BLaER1 (cell line): ENCODE measurements around the gene PGRMC1.
A peak's percentile ranks its signal among the peaks of the same experiment; 100 is the strongest.

ENCODE experiments used
- H3K27ac ChIP-seq: shearing (Covaris generic); formaldehyde crosslinking; 2 replicates; pipeline ENCODE4 v1.8.1; 2022
- H3K27me3 ChIP-seq: shearing (Covaris generic); formaldehyde crosslinking; 2 replicates; pipeline ENCODE4 v1.8.1; 2022
- H3K36me3 ChIP-seq: shearing (Covaris generic); formaldehyde crosslinking; 2 replicates; pipeline ENCODE4 v1.8.1; 2022
- H3K4me1 ChIP-seq: shearing (Covaris generic); formaldehyde crosslinking; 2 replicates; pipeline ENCODE4 v1.8.1; 2022
- H3K4me2 ChIP-seq: shearing (Covaris generic); formaldehyde crosslinking; 2 replicates; pipeline ENCODE4 v1.8.1; 2022
- H3K4me3 ChIP-seq: shearing (Covaris generic); formaldehyde crosslinking; 2 replicates; pipeline ENCODE4 v1.8.1; 2022
- H3K9ac ChIP-seq: shearing (Covaris generic); formaldehyde crosslinking; 2 replicates; pipeline ENCODE4 v1.8.1; 2022
- H3K9me3 ChIP-seq: shearing (Covaris generic); formaldehyde crosslinking; 2 replicates; pipeline ENCODE4 v1.8.1; 2022
- H4K20me1 ChIP-seq: shearing (Covaris generic); formaldehyde crosslinking; 2 replicates; pipeline ENCODE4 v1.8.1; 2022
- Cebpa-rat ChIP-seq: shearing (Covaris generic); IDR thresholded peaks from 2 replicates; pipeline ENCODE4 v1.8.1; 2022

The PGRMC1 gene

DNA sequence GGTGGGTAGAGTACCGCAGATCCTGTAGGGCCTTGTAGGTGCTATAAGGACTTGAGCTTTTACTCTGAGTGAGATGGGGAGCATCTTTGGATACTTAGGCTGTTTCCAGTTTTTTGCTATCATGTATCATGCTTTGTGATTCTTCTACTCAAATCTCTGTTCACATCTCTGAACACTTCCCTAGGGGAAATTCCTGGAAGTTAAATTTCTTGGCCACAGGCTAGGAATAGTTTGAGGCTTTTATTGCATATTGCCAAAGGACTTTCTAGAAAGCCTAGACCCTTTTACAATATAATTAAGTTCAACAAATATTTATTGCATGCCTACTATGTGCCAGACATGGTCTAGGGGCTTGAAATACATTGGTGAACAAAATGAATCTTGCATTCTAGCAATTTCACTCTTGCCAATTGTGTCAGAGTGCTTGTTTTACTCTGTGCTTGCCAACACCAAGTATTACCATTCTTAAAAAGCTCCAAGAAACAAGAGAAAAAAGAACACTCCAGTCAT, 4.1 kb upstream of the PGRMC1 start:
- Histone ChIP-seq H3K4me2 (no peak overlapping the region), H3K4me3 (no peak overlapping the region), H4K20me1 (no peaks in the 10 kb centered on the region), H3K9me3 (peaks cover 9% of the 10 kb centered on the region; the same call in 1 of the 2 replicates), H3K4me1 (0 out of 2 replicates have a peak, but pooled peaks cover 3% of the 10 kb centered on the region), H3K9ac (no peak overlapping the region), H3K27me3 (no peaks in the 10 kb centered on the region), H3K36me3 (no peaks in the 10 kb centered on the region), H3K27ac (no peak overlapping the region)
- TF ChIP-seq Cebpa-rat = no peak

DNA sequence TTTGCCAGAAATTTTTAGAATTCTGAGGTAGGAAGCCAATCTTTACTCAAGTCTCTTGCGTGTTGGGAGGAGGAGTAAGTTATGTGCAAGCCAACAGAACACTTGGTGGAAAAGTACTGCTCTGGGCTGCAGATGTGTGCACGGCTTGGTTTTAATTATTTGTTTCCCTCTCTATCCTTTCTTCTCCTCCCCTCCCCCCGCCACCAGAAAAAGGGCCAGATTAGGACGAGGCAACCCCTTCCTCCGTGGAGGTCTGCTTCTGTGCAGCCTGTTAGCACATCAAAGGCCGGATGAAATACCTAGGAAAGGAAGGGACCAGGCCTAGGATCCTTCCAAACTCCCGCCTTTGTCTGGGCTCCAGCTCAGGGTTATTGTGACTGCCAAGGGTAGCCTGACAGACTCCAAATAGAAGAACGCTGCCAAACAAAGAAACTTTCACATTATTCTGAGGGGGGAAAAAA, 1.0 kb upstream of the PGRMC1 start:
- Histone ChIP-seq H3K4me2 (no peak overlapping the region), H3K9ac (no peak overlapping the region), H3K36me3 (0 out of 2 replicates have a peak, but pooled peaks cover under 1% of the 10 kb centered on the region)

DNA sequence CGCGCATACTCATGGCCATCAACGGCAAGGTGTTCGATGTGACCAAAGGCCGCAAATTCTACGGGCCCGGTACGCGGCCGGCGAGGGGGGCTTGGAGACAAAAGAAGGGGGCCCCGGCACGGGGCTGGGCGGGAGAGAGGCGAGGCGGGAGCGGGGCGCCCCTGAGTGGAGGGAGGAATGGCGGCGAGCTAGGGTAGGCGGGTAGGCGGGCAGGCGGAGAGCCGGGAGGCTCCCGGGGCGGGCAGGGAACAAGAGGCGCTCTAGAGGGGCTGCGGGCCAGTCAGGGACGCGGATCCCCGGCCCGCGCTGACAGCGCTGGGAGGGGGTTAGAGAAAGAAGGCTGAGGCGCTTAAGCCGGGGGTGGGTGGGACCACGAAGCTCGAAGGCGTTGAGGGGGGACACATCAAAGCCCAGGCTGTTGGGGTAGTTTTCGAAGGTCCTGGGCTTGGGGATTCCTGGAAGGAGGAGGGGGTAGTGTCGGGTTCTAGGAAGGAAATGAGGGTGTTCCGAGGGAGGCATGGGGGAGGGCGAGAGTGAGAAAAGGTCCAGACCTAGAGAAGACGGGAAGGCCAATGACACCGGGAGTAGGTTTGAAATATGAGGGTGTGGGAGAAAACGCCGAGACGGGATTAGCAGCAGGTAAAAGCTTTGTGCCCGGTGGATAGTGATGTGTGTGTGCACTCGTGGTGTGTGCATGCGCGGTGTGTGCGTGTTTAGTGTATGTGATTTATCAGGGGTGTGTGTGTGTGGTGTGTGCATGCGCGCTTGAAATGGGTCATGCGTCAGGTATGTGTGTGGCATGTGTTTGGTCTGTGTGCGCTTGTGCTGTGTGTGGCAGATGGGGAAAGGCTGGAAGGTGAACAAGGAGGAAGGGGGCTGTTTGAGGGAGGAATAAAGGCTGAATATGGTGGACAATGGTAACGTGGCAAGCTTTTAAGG, 807 bp downstream of the PGRMC1 start:
- H3K27me3 ChIP-seq = no peaks in the 10 kb centered on the region
- H3K27ac ChIP-seq = peak overlapping the region; percentile 81
- H3K4me1 ChIP-seq = peaks cover 16% of the 10 kb centered on the region
- peaks cover 9% of the 10 kb centered on the region; the same call in 1 of the 2 replicates for H3K9me3 ChIP-seq
- H3K36me3 ChIP-seq = 0 out of 2 replicates have a peak, but pooled peaks cover 14% of the 10 kb centered on the region
- peaks cover 15% of the 10 kb centered on the region for H4K20me1 ChIP-seq
- peak overlapping the region; percentile 85 for H3K4me2 ChIP-seq
- TF ChIP-seq Cebpa-rat = no peak
- H3K9ac ChIP-seq = peak overlapping the region; percentile 85
- H3K4me3 ChIP-seq = peak overlapping the region; percentile 80

More for the DNA sequence above, 1.0 kb upstream of the PGRMC1 start:
- Histone ChIP-seq H3K4me3 (no peak overlapping the region), H3K9me3 (peaks cover 9% of the 10 kb centered on the region; the same call in 1 of the 2 replicates), H3K4me1 (peaks cover 16% of the 10 kb centered on the region), H3K27me3 (no peaks in the 10 kb centered on the region), H4K20me1 (peaks cover 15% of the 10 kb centered on the region), H3K27ac (no peak overlapping the region)
- no peak for TF ChIP-seq Cebpa-rat

DNA sequence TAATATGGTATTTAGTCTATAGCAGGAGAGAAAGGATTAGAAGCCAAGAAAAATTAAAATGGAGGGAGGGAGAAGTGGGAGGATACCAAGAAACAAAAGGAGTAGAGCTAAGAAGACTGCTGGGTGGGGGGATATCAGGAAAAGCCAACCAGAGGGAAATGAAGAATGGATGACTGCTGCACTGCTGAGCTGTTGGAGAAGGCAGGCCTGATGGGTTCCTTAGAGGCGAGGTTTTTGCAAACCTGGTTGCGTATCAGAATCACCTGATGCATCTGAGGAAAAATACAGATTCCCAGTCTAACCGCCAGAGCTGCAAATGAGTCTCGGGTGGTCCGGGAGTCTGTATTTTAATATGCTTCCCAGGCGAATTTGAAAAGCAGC, 1.5 kb downstream of the PGRMC1 start:
- peak overlapping the region; percentile 85 for H3K9ac ChIP-seq

DNA sequence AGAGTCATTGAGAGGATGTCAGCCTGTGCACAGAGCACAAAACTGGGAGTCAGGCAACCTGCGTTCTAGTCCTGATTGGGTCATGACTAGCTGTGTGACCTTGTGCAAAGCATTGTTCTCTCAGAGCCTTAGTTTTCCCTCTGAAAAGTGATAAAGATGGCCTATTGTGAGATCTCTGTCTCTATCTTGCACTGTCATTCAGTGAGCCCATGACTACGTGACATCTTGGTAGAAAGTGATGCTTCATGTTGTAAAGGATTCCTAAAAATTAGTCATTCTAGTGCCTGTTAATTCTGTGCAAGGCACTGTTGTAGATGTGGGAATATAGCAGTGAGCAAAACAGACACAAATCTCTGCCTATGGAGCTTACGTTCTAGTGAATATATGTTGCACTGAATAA, 2.5 kb downstream of the PGRMC1 start:
- Histone ChIP-seq H3K4me2 (peak overlapping the region; percentile 85), H3K27ac (no peak overlapping the region), H3K9me3 (peaks cover 9% of the 10 kb centered on the region; the same call in 1 of the 2 replicates), H3K9ac (no peak overlapping the region; the same call in 1 of the 2 replicates), H3K27me3 (no peaks in the 10 kb centered on the region), H4K20me1 (peaks cover 15% of the 10 kb centered on the region), H3K36me3 (peaks cover 31% of the 10 kb centered on the region), H3K4me1 (peaks cover 16% of the 10 kb centered on the region), H3K4me3 (no peak overlapping the region)
- no peak for TF ChIP-seq Cebpa-rat

More for the DNA sequence above, 1.5 kb downstream of the PGRMC1 start:
- no peak for TF ChIP-seq Cebpa-rat
- Histone ChIP-seq H3K4me2 (peak overlapping the region; percentile 85), H4K20me1 (peaks cover 15% of the 10 kb centered on the region), H3K9me3 (peaks cover 9% of the 10 kb centered on the region; the same call in 1 of the 2 replicates), H3K27ac (no peak overlapping the region), H3K4me3 (peak overlapping the region; percentile 80), H3K36me3 (peaks cover 21% of the 10 kb centered on the region; the same call in 1 of the 2 replicates), H3K27me3 (no peaks in the 10 kb centered on the region), H3K4me1 (peaks cover 16% of the 10 kb centered on the region)

DNA sequence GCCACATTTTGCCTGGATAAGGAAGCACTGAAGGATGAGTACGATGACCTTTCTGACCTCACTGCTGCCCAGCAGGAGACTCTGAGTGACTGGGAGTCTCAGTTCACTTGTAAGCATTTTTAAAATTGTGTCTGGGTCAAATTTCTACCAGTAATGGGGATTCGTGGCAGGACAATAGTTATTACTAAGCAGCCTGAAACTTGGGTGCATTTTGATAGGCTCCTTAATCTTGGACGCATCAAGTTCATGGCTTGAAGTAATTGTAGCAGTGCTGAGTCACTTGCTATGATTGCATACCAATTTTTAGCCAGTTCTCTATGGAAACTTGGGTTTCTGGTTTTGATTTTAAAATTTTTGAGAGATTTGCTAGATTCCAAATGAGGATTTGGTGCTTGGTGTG, 4.3 kb downstream of the PGRMC1 start:
- peaks cover 41% of the 10 kb centered on the region for H3K36me3 ChIP-seq
- H3K4me1 ChIP-seq = peaks cover 16% of the 10 kb centered on the region
- H3K4me2 ChIP-seq = no peak overlapping the region
- H3K27ac ChIP-seq = no peak overlapping the region
- peaks cover 9% of the 10 kb centered on the region; the same call in 1 of the 2 replicates for H3K9me3 ChIP-seq
- no peaks in the 10 kb centered on the region for H3K27me3 ChIP-seq
- no peak overlapping the region for H3K9ac ChIP-seq
- no peak overlapping the region for H3K4me3 ChIP-seq
- TF ChIP-seq Cebpa-rat = no peak
- H4K20me1 ChIP-seq = peaks cover 15% of the 10 kb centered on the region

DNA sequence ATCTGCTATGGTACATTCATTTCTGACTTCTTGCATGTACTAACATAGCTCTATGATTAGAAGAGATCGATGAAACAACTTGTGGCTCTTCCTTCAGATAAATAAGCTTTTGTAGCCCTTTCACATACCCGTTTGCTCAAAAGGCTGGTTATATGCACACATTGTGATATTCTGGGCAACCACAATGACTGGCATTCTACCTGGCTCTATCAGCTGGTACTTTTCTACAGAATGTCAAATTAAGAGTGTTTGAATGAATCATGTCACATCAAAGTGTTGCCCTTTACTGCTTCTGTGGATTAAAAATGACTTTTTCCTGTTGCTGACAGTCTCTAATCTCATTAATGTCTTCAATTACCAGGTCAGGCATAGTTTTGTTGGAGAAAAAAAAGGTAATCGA, 11.6 kb downstream of the PGRMC1 start:
- Histone ChIP-seq H3K9me3 (no peaks in the 10 kb centered on the region), H3K4me1 (no peaks in the 10 kb centered on the region), H3K4me3 (no peak overlapping the region), H3K36me3 (peaks cover 25% of the 10 kb centered on the region), H3K9ac (no peak overlapping the region), H4K20me1 (no peaks in the 10 kb centered on the region), H3K4me2 (no peak overlapping the region), H3K27me3 (no peaks in the 10 kb centered on the region), H3K27ac (no peak overlapping the region)
- no peak for TF ChIP-seq Cebpa-rat

DNA sequence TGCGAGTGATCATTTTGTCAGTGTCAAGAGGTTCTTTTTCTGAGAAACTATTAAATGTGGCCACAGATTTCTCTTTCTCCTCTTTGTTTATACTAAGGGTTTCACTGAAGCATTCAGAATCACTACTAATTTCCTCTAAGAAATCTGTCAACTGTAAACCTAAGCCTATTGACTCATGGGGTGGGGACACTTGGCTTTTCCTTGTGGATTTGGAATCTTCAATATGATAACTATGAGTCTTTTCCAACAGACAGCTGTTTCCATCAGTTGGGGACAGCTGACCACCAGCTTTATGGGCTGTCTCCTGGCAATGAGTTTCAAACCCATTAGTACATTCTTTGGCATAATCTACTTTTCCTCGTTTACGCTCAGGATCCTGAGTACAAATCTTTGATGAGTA, 13.8 kb downstream of the PGRMC1 start:
- Histone ChIP-seq H3K4me2 (no peak overlapping the region), H3K27me3 (no peaks in the 10 kb centered on the region), H3K27ac (no peak overlapping the region)

DNA sequence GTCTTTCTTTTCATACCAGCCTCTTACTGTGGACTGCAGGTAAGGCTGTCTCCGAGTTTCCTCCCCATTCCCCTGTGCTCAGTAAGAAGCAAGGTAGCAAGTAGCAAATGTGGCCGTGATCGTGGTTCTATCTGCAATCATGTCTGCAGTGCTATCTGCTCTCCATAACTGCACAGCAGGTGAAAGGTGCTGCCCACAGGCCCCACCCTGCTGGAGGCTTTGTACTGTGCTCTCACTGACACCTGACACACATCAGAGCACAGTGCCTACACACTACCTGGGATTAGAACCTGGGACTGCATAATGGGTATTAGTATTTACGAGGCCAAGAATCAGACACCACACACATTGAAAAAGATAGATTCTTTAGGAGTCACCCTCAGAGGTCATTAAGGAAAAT, 15.3 kb downstream of the PGRMC1 start:
- no peaks in the 10 kb centered on the region for H3K4me1 ChIP-seq
- H3K27ac ChIP-seq = no peak overlapping the region
- H3K9me3 ChIP-seq = no peaks in the 10 kb centered on the region
- H3K4me2 ChIP-seq = no peak overlapping the region
- H3K36me3 ChIP-seq = no peaks in the 10 kb centered on the region
- no peak for TF ChIP-seq Cebpa-rat
- no peak overlapping the region for H3K4me3 ChIP-seq
- H3K9ac ChIP-seq = no peak overlapping the region
- no peaks in the 10 kb centered on the region for H4K20me1 ChIP-seq
- H3K27me3 ChIP-seq = no peaks in the 10 kb centered on the region

More for the DNA sequence above, 13.8 kb downstream of the PGRMC1 start:
- Histone ChIP-seq H3K9me3 (no peaks in the 10 kb centered on the region), H3K9ac (no peak overlapping the region), H3K4me3 (no peak overlapping the region), H3K4me1 (no peaks in the 10 kb centered on the region), H3K36me3 (0 out of 2 replicates have a peak, but pooled peaks cover 11% of the 10 kb centered on the region), H4K20me1 (no peaks in the 10 kb centered on the region)
- TF ChIP-seq Cebpa-rat = no peak

DNA sequence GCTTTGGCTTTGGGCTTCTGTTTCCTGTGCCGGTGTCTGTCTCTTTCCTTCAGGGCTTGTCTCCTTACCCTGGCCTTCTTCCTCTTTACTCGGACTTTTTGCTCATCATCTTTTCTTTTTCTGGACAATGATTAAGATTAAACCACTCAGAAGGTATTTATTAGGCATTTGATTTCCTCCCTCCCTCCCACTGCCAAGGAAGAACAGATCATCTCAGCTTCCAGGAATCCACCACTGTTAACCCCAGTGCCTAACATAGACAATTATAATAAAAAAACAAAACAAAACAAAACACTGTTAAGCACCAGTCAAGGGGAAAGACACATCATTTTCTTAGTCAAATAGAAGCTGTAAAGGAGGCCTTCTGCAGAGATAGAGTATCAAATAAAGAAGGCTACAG, 16.6 kb downstream of the PGRMC1 start:
- TF ChIP-seq Cebpa-rat = no peak
- Histone ChIP-seq H3K9ac (no peak overlapping the region), H3K4me1 (no peaks in the 10 kb centered on the region)

More for the DNA sequence above, 16.6 kb downstream of the PGRMC1 start:
- no peak overlapping the region for H3K4me2 ChIP-seq
- H3K9me3 ChIP-seq = no peaks in the 10 kb centered on the region
- H3K4me3 ChIP-seq = no peak overlapping the region
- no peaks in the 10 kb centered on the region for H4K20me1 ChIP-seq
- no peaks in the 10 kb centered on the region for H3K27me3 ChIP-seq
- no peaks in the 10 kb centered on the region for H3K36me3 ChIP-seq
- no peak overlapping the region for H3K27ac ChIP-seq
